ENCODE measurements around the gene NEB.
A peak's percentile ranks its signal among the peaks of the same experiment; 100 is the strongest.
"Not testable (repeated sequence)": the region's sequence is repeated elsewhere in the genome, so short reads cannot be mapped to it uniquely, and the experiment has no call there.

The NEB gene

GRCh38 chr2:151627353-151627752, 106.9 kb downstream of the NEB start:
- Mint-ChIP-seq H3K4me1 (peaks cover 6% of the 10 kb centered on the region), H3K9me3 (no peaks in the 10 kb centered on the region), H3K36me3 (peaks cover 4% of the 10 kb centered on the region), H3K27me3 (no peaks in the 10 kb centered on the region), H3K4me3 (no peak overlapping the region), H3K27ac (no peak overlapping the region)

GRCh38 chr2:151624271-151624670, 110.0 kb downstream of the NEB start:
- Mint-ChIP-seq H3K27ac (no peak overlapping the region), H3K9me3 (no peaks in the 10 kb centered on the region), H3K27me3 (no peaks in the 10 kb centered on the region), H3K4me3 (no peak overlapping the region), H3K36me3 (peaks cover 2% of the 10 kb centered on the region), H3K4me1 (peaks cover 6% of the 10 kb centered on the region)

GRCh38 chr2:151623631-151624030, 110.6 kb downstream of the NEB start:
- Mint-ChIP-seq H3K4me1 (peaks cover 6% of the 10 kb centered on the region), H3K4me3 (no peak overlapping the region), H3K9me3 (no peaks in the 10 kb centered on the region), H3K36me3 (peaks cover 1% of the 10 kb centered on the region), H3K27ac (no peak overlapping the region), H3K27me3 (no peaks in the 10 kb centered on the region)

- Mint-ChIP-seq H3K27me3 (no peaks in the 10 kb centered on the region), H3K36me3 (no peaks in the 10 kb centered on the region), H3K9me3 (no peaks in the 10 kb centered on the region), H3K4me3 (no peak overlapping the region), H3K27ac (no peak overlapping the region), H3K4me1 (peaks cover 6% of the 10 kb centered on the region)
These were observed 113.5 kb downstream of the NEB start for GRCh38 chr2:151620761-151621160.

GRCh38 chr2:151619337-151619989, 114.8 kb downstream of the NEB start:
- Mint-ChIP-seq H3K36me3 (no peaks in the 10 kb centered on the region), H3K9me3 (no peaks in the 10 kb centered on the region), H3K27ac (no peak overlapping the region), H3K4me3 (no peak overlapping the region), H3K4me1 (peaks cover 15% of the 10 kb centered on the region), H3K27me3 (no peaks in the 10 kb centered on the region)

GRCh38 chr2:151616760-151617339, 117.4 kb downstream of the NEB start:
- Mint-ChIP-seq H3K4me3 (no peak overlapping the region), H3K9me3 (no peaks in the 10 kb centered on the region), H3K27ac (no peak overlapping the region), H3K27me3 (no peaks in the 10 kb centered on the region), H3K4me1 (peaks cover 16% of the 10 kb centered on the region), H3K36me3 (no peaks in the 10 kb centered on the region)

GRCh38 chr2:151614606-151615306, 119.5 kb downstream of the NEB start:
- peak overlapping the region; percentile 24 for H3K27ac Mint-ChIP-seq
- H3K4me3 Mint-ChIP-seq, result no peak overlapping the region
- peaks cover 16% of the 10 kb centered on the region for H3K4me1 Mint-ChIP-seq
- no peaks in the 10 kb centered on the region for H3K27me3 Mint-ChIP-seq
- no peaks in the 10 kb centered on the region for H3K36me3 Mint-ChIP-seq
- no peaks in the 10 kb centered on the region for H3K9me3 Mint-ChIP-seq

GRCh38 chr2:151614159-151614558, 120.1 kb downstream of the NEB start:
- no peaks in the 10 kb centered on the region for H3K27me3 Mint-ChIP-seq
- no peaks in the 10 kb centered on the region for H3K36me3 Mint-ChIP-seq
- H3K4me1 Mint-ChIP-seq, result peaks cover 16% of the 10 kb centered on the region
- no peak overlapping the region for H3K4me3 Mint-ChIP-seq
- H3K27ac Mint-ChIP-seq, result peak overlapping the region; percentile 24
- no peaks in the 10 kb centered on the region for H3K9me3 Mint-ChIP-seq

- no peaks in the 10 kb centered on the region for H3K36me3 Mint-ChIP-seq
- no peak overlapping the region for H3K4me3 Mint-ChIP-seq
- H3K9me3 Mint-ChIP-seq, result no peaks in the 10 kb centered on the region
- H3K4me1 Mint-ChIP-seq, result peaks cover 16% of the 10 kb centered on the region
- H3K27me3 Mint-ChIP-seq, result no peaks in the 10 kb centered on the region
- H3K27ac Mint-ChIP-seq, result no peak overlapping the region
These were observed 122.9 kb downstream of the NEB start for GRCh38 chr2:151611351-151611750.

GRCh38 chr2:151610310-151610709, 124.0 kb downstream of the NEB start:
- Mint-ChIP-seq H3K27me3 (no peaks in the 10 kb centered on the region), H3K9me3 (no peaks in the 10 kb centered on the region), H3K27ac (no peak overlapping the region), H3K36me3 (no peaks in the 10 kb centered on the region), H3K4me3 (no peak overlapping the region), H3K4me1 (peaks cover 15% of the 10 kb centered on the region)

- Mint-ChIP-seq H3K4me1 (peaks cover 9% of the 10 kb centered on the region), H3K9me3 (no peaks in the 10 kb centered on the region), H3K36me3 (no peaks in the 10 kb centered on the region), H3K4me3 (no peak overlapping the region), H3K27me3 (no peaks in the 10 kb centered on the region), H3K27ac (no peak overlapping the region)
These were observed 124.6 kb downstream of the NEB start for GRCh38 chr2:151609705-151610104.

- not testable (repeated sequence) for H3K27me3 Mint-ChIP-seq, H3K27ac Mint-ChIP-seq, H3K4me3 Mint-ChIP-seq, H3K9me3 Mint-ChIP-seq, H3K36me3 Mint-ChIP-seq, H3K4me1 Mint-ChIP-seq
These were observed 126.5 kb downstream of the NEB start for GRCh38 chr2:151607459-151608424.

- H3K27ac Mint-ChIP-seq, H3K27me3 Mint-ChIP-seq, H3K4me1 Mint-ChIP-seq, H3K9me3 Mint-ChIP-seq, H3K36me3 Mint-ChIP-seq, H3K4me3 Mint-ChIP-seq: not testable (repeated sequence)
These were observed 130.7 kb downstream of the NEB start for GRCh38 chr2:151603530-151603929.

GRCh38 chr2:151602402-151602801, 131.9 kb downstream of the NEB start:
- H3K9me3 Mint-ChIP-seq, H3K4me1 Mint-ChIP-seq, H3K36me3 Mint-ChIP-seq: not testable (repeated sequence)

GRCh38 chr2:151601803-151602202, 132.5 kb downstream of the NEB start:
- H3K36me3 Mint-ChIP-seq, H3K4me3 Mint-ChIP-seq, H3K9me3 Mint-ChIP-seq, H3K27me3 Mint-ChIP-seq, H3K27ac Mint-ChIP-seq, H3K4me1 Mint-ChIP-seq: not testable (repeated sequence)

More at GRCh38 chr2:151602402-151602801, 131.9 kb downstream of the NEB start:
- not testable (repeated sequence) for H3K27me3 Mint-ChIP-seq, H3K4me3 Mint-ChIP-seq, H3K27ac Mint-ChIP-seq
